Pancreas (tissue), 10 donors: Measurements from ENCODE around the gene MARCHF7. TPM values are rescaled to one million over a fixed set of nuclear protein-coding genes. Genes with fewer than 3 reads are reported as not detected.

Experiments
- ATAC-seq, 4 donors: fragments of 200-7000 bp; cut with Tn5 transposase; one replicate each; pipeline versions ENCODE4 v1.8.0 to v1.9.1; 2020; ENCODE audit warnings: mild to moderate bottlenecking in 4 of 4, moderate library complexity in 4 of 4
- DNase-seq, 6 donors: peaks; one replicate each; pipeline ENCODE4 v3.0.0-alpha.2; 2020
- FAIRE-seq: peaks from 2 replicates; lab custom pipeline; 2012; peaks lifted over from hg19 to GRCh38; lab: Jason Lieb, UNC
- H3K27ac ChIP-seq, 4 donors: fragments of 200-600 bp; sonication (generic); 1 replicate in 3 of 4; 2 replicates in 1 of 4; pipeline versions ENCODE4 v1.5.0 to v1.8.0; 2020
- H3K27me3 ChIP-seq, 4 donors: fragments of 200-600 bp; one replicate each; pipeline ENCODE4 v1.8.0; 2021
- H3K36me3 ChIP-seq, 3 donors: fragments of 200-600 bp; sonication (generic) in 1 of 3; one replicate each; pipeline versions ENCODE4 v1.5.0 to v1.8.0; 2020 to 2021
- H3K4me1 ChIP-seq, 3 donors: fragments of 200-600 bp; one replicate each; pipeline ENCODE4 v1.8.0; 2021
- H3K4me3 ChIP-seq, 4 donors: fragments of 200-600 bp; sonication (generic) in 2 of 4; one replicate each; pipeline versions ENCODE4 v1.5.0 to v1.8.0; 2020 to 2021
- H3K9me3 ChIP-seq, 4 donors: fragments of 200-600 bp; one replicate each; pipeline ENCODE4 v1.8.0; 2021
- WGBS, 2 donors: extraction: QIAGEN DNeasy Blood & Tissue Kit; methylation state at CpG; one replicate each; pipeline ENCODE4 v1.1.7; 2013; 5-methylcytosine and 5-hydroxymethylcytosine counted together
- intact Hi-C, 3 donors: fragments of 100-400 bp; cut with DNase I; formaldehyde crosslinking; loops; one replicate each; pipeline versions ENCODE4 v1.11.1 to v1.14.2; 2022
- polyA plus RNA-seq, 2 donors: library from polyadenylated mRNA; stranded (reverse); fragments of 200-250 nt; gene quantifications; one replicate each; pipeline ENCODE4 v1.2.3, GENCODE V29; 2013
- total RNA-seq, 6 donors: library from RNA; stranded (reverse); fragmentation: NEBNext Ultra II Directional in 4 of 6; extraction: Animal tissue kit (Norgen Biotek cat#: 25700) in 4 of 6; gene quantifications; one replicate each; pipeline versions ENCODE4 v1.2.1 to v1.2.4, GENCODE V29; 2021 to 2023
- TF ChIP-seq, protein P1 (sequence below), 4 donors: fragments of 200-600 bp; sonication (generic) in 3 of 4; IDR thresholded peaks; one replicate each; pipeline versions ENCODE4 v1.5.0 to v1.8.0; 2021; ENCODE audit warnings: antibody characterized with exemption in 4 of 4
- donor health status: healthy with polysubstance abuse.
- donor health status: DM: no; HTN: no; CAD: no; lungs with moderate emphysema.
- donor health status: DM: no; HTN: no; CAD: no.
- donor health status: control.
- donor health status: control.
- donor health status: Bipolar disorder and iron deficiency.
- donor health status: DM: yes; HTN: yes; CAD: no.
- donor health status: DM: no; HTN: no; CAD: no.
- donor health status: DM: no; HTN: no; CAD: no.
- donor health status: DM: yes; HTN: yes; CAD: no.

Gene MARCHF7
- total and polyA plus RNA-seq, 8 donors, result 8.4 to 31.9 (median 19.5) TPM

DNA sequence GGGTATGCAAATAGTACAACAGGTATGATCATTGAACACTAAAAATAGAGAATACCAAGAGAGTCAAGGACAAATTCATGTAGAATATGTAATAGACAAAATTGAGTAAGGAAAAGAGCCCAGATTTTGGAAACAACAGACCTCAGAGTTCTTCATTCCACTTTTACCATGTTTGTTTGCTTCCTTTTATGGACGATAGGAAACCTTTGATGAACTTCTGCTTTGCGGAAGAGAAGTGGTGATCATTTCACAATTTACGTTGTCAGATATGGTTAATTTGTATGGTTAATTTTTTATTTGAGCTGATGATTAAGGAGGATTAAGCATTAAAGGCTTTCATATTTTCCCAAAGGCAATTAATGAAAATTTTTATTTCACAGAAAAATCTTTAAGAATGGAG lies 16.3 kb downstream of the MARCHF7 start:
- peaks cover 0 to 9% (median 7%) of the 10 kb centered on the region in 3 donors for H3K4me1 ChIP-seq
- H3K4me3 ChIP-seq, result no peak overlapping the region
- whole genome bisulfite sequencing, 2 donors, result 57 to 58% methylated on average over 3 of the region's 3 CpGs
- H3K27ac ChIP-seq, result peak overlapping the region in 1 of 4 donors; percentile 15
- DNase-seq (no peak), ATAC-seq (no peak), FAIRE-seq (no peak)
- no peaks in the 10 kb centered on the region for H3K27me3 ChIP-seq
- H3K9me3 ChIP-seq, result no peaks in the 10 kb centered on the region
- TF ChIP-seq, protein P1, sequence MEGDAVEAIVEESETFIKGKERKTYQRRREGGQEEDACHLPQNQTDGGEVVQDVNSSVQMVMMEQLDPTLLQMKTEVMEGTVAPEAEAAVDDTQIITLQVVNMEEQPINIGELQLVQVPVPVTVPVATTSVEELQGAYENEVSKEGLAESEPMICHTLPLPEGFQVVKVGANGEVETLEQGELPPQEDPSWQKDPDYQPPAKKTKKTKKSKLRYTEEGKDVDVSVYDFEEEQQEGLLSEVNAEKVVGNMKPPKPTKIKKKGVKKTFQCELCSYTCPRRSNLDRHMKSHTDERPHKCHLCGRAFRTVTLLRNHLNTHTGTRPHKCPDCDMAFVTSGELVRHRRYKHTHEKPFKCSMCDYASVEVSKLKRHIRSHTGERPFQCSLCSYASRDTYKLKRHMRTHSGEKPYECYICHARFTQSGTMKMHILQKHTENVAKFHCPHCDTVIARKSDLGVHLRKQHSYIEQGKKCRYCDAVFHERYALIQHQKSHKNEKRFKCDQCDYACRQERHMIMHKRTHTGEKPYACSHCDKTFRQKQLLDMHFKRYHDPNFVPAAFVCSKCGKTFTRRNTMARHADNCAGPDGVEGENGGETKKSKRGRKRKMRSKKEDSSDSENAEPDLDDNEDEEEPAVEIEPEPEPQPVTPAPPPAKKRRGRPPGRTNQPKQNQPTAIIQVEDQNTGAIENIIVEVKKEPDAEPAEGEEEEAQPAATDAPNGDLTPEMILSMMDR (IDR thresholded peaks at IDR 0.05), result no peak
- peaks cover 0 to 13% (median 10%) of the 10 kb centered on the region in 3 donors for H3K36me3 ChIP-seq
- intact Hi-C loops, result no loop called here

- WGBS, 2 donors, result 85 to 100% methylated on average over 1 of the region's 1 CpG
- ATAC-seq (no peak), DNase-seq (no peak), FAIRE-seq (no peak)
- Histone ChIP-seq H3K4me3 (no peak overlapping the region), H3K27me3 (no peaks in the 10 kb centered on the region), H3K4me1 (no peaks in the 10 kb centered on the region), H3K36me3 (peaks cover 0 to 42% (median 3%) of the 10 kb centered on the region in 3 donors), H3K9me3 (no peaks in the 10 kb centered on the region), H3K27ac (no peak overlapping the region)
- TF ChIP-seq, protein P1 (IDR thresholded peaks at IDR 0.05), result no peak
- intact Hi-C loops, result no loop called here
These were observed 23.3 kb downstream of the MARCHF7 start for GRCh38 chr2:159735648-159736047.

DNA sequence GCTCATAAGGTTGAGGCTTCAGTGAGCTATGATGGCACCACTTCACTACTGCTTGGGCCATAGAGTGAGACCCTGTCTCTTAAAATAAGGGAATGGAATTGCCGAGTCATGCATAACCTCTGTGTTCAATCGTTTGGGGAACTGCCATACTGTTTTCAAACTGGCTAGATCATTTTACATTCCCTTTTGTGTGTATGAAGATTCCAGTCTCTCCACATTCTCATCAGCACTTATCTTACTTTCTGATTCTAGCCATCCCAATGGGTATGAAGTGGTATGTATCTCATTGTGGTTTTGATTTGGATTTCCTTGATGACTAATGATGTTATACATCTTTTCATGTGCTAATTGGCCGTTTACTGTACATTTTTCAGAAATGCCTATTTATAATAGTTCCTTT lies 23.7 kb downstream of the MARCHF7 start:
- no peak for DNase-seq
- H3K4me1 ChIP-seq, result no peaks in the 10 kb centered on the region
- intact Hi-C loops, result no loop called here
- WGBS, 2 donors, result 74 to 91% methylated on average over 3 of the region's 3 CpGs
- no peaks in the 10 kb centered on the region for H3K27me3 ChIP-seq
- H3K9me3 ChIP-seq, result no peaks in the 10 kb centered on the region
- FAIRE-seq, result no peak
- H3K4me3 ChIP-seq, result no peak overlapping the region
- ATAC-seq, result no peak
- no peak overlapping the region for H3K27ac ChIP-seq
- H3K36me3 ChIP-seq, result peaks cover 0 to 38% (median 3%) of the 10 kb centered on the region in 3 donors
- TF ChIP-seq, protein P1 (IDR thresholded peaks at IDR 0.05), result no peak

GRCh38 chr2:159737292-159737916 lies 25.1 kb downstream of the MARCHF7 start:
- ATAC-seq, result peak in 1 of 4 donors; percentile 12
- Histone ChIP-seq H3K4me3 (no peak overlapping the region), H3K9me3 (no peaks in the 10 kb centered on the region), H3K36me3 (peaks cover 0 to 31% (median 0%) of the 10 kb centered on the region in 3 donors), H3K27me3 (no peaks in the 10 kb centered on the region), H3K27ac (no peak overlapping the region), H3K4me1 (no peaks in the 10 kb centered on the region)
- WGBS, 2 donors, result 95 to 96% methylated on average over 1 of the region's 1 CpG
- TF ChIP-seq, protein P1 (IDR thresholded peaks at IDR 0.05), result no peak
- intact Hi-C loops, result no loop called here
- no peak for FAIRE-seq
- no peak for DNase-seq

- DNase-seq (peak in 1 of 6 donors; percentile 43), ATAC-seq (peak in 1 of 4 donors; percentile 11), FAIRE-seq (no peak)
- TF ChIP-seq, protein P1 (IDR thresholded peaks at IDR 0.05), result no peak
- H3K4me1 ChIP-seq, result no peaks in the 10 kb centered on the region
- no peak overlapping the region for H3K4me3 ChIP-seq
- no peak overlapping the region for H3K27ac ChIP-seq
- H3K36me3 ChIP-seq, result peaks cover 0 to 31% (median 0%) of the 10 kb centered on the region in 3 donors
- intact Hi-C loops, result no loop called here
- no peaks in the 10 kb centered on the region for H3K9me3 ChIP-seq
- H3K27me3 ChIP-seq, result no peaks in the 10 kb centered on the region
- WGBS, 2 donors, result 97% methylated on average over 11 of the region's 11 CpGs
These were observed 25.6 kb downstream of the MARCHF7 start for GRCh38 chr2:159737917-159738296.
